Gastroesophageal sphincter (tissue), 3 donors: ENCODE data around the gene FAM50B.

ENCODE experiments used
- CTCF ChIP-seq, 4 experiments: fragments of 200-600 bp in 2 of 4; fragments of 450-650 bp in 2 of 4; sonication (generic) in 1 of 4; IDR thresholded peaks; one replicate each; pipeline ENCODE4 v1.5.1; 2017 to 2019; ENCODE audit warnings: antibody characterized with exemption in 4 of 4, mild to moderate bottlenecking in 2 of 4, moderate library complexity in 2 of 4
- EP300 ChIP-seq: sonication (generic); formaldehyde crosslinking; IDR thresholded peaks from one replicate; pipeline ENCODE4 v1.6.1; 2017; ENCODE audit warnings: antibody characterized with exemption, mild to moderate bottlenecking
- POLR2AphosphoS5 ChIP-seq: sonication (generic); formaldehyde crosslinking; IDR thresholded peaks from one replicate; pipeline ENCODE4 v1.6.1; 2017; ENCODE audit warnings: antibody characterized with exemption

- TF ChIP-seq EP300 = no peak
- TF ChIP-seq CTCF (IDR thresholded peaks at IDR 0.05) = no peak
- TF ChIP-seq POLR2AphosphoS5 = peak; percentile 54
Measured at GRCh38 chr6:3835055-3835731, 14.0 kb upstream of the FAM50B start.
